Mucosa of gallbladder (tissue), 1 donor: ENCODE results near the gene OR6B2. TPM values are rescaled to one million over a fixed set of nuclear protein-coding genes. Genes with fewer than 3 reads are reported as not detected.

Experiments
- DNase-seq: peaks from one replicate; pipeline ENCODE4 v3.0.0-alpha.2; 2020; ENCODE audit warnings: low spot score
- total RNA-seq: library from RNA; stranded (reverse); gene quantifications from one replicate; pipeline ENCODE4 v1.2.1, GENCODE V29; 2021
- donor health status: DM: no; HTN: no; CAD: no.

OR6B2 gene
- total RNA-seq, 1 donor from 2014 or later, result not detected

DNA sequence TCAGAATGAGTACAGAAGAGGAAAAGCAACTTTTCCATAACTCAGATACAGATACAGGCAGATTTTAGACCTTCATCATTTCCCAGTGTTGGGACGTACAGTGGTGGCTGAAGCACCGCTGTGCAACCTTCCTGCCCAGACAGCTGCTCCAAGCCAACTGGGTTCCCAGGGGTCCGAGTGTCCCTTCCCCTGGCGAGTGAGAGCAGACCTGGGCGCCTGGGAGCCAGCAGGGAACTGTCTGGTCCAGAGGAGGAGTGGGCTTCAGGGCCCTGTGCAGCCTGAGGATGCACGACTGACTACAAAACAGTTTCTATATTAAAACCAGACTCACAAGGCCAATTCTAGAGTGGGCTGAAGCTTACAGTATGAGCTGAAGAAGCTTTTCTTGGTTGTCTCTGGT lies 11.1 kb upstream of the OR6B2 start:
- no peak for DNase-seq

DNA sequence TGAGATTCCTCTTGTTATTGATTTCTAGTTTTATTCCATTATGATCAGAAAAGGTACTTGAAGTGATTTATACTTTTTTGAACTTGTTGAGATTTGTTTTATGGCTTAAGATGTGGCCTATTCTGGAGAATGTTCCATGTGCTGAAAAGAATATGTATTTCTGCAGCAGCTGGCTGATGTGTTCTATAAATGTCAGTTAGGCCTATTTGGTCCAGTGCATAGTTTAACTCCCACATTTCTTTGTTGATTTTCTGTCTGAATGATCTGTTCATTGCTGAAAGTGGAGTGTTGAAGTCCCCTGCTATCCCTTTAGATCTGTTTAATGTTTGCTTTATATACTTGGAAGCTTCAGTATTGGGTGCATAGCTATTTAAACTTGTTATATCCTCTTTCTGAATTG lies 7.1 kb upstream of the OR6B2 start:
- DNase-seq, result no peak

DNA sequence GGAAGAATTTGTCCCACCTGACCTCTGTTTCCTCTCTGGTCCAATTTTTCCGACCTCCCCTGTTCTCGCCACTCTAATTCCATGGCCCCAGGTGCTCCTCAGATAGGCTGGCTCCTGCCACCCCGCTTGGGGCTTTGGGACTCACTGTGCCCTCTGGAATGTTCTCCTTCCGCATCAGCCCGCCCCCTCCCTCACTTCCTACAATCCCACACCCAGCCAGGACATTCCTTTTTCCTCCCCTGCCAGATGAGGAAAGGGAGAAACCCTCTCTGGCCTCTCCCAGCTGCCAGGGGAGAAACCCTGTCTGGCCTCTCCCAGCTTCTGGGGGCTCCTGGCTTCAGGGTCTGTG lies 3.1 kb upstream of the OR6B2 start:
- DNase-seq, result no peak

DNA sequence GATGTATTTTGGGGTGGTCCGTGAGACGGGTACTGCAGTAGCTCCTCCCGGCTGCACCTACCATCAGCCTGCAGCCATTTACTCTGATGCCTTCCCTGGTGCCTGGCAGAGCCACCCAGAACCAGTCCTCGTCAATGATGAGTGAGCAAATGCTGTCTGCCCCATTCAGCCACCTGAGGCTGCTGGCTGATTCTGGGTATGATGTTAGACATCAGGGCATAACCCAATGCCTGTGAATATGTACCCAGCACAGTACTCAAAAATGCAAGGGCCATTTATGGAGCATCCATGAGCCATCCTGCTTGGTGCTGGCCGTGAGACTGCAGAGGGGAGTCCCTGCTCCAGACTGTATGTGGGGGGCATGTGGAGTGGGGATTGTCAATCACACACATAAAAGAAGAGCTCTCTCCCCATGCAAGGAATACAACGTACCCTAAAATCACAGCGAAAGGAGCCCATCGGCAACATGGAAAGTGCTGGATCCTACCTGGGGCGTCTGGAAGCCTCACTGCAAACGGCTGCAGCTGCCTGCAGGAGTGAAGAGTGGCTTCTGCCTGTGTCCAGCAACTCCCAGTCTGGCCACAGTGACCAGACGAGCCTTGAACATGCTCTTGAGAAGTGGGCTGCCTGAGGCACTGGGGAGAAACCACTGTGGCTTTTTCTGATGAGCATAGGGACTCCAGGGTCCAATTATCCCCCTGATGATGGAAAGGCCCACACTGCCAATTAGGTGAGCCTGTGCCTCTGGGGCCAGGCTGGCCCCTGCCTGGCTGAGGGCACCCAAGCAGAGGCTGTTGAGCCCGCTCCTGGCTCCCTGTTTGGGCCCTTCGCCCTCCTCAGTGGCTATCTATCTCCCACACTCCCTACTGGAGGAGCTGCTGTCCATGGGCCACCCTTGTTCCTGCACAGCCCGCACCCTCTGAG lies 2.4 kb upstream of the OR6B2 start:
- DNase-seq, result no peak

DNA sequence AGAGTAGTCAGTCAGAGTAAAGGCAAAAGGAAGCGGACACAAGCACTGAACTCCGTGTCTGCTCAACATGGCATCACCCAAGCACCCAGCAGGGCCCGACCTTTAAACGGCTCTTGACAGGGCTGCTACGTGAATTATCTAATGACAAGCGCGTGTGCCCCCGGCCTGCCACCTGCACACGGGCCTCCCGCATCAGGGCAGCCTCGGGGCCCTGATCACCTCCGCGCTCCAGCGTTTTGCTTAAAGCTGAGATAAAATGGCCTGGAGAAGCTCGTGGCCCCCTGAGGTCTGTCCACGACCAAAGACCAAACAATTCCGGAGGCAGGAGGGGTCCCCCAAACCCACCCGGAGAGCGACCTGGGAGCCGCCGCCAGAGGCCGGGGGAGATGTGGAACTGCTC lies 5.5 kb downstream of the OR6B2 start:
- no peak for DNase-seq

DNA sequence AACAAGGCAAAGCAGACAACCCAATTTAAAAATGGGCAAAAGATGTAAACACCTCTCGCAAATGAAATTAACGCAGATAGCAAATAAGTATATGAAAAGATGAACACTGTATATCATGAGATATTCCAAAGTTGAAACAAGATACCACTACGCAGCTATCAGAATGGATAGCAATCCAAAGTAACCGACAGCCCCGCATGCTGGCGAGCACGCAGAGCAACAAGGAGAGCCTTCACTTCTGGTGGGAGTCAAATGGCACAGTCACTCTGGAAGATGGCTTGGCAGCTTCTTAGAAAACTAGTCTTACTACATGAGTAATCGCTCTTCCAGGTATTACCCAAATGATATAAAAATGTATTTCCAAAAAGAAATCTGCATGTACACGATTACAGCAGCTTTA lies 6.4 kb downstream of the OR6B2 start:
- DNase-seq, result no peak

DNA sequence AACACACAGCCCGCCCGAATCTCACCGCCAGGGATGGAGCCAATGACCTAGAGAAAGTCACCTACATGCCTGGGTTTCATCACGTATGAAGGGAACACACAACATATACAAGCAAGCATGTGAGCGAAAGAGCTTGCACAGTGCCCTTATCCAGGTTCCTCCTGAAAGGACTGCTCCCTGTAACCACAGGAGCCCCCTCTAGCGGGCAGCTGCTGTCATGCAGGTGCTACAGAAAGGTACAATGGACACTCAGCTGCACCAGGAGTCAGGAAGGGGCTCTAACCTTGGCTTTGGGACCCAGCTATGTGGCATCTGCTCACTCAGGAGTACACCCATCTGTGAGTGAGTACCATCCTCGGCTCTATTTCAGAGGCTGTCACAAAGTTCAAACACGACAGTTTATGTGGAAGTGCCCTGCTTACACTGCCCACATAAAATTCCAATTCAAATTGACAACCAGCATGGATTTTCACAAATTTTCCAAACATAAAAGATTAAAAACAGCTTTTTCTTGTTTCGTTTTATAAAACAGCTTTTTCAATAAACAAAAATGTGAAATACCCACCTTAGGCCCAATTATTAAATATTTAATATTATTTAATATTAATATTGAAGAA lies 8.6 kb downstream of the OR6B2 start:
- DNase-seq, result peak; percentile 50

DNA sequence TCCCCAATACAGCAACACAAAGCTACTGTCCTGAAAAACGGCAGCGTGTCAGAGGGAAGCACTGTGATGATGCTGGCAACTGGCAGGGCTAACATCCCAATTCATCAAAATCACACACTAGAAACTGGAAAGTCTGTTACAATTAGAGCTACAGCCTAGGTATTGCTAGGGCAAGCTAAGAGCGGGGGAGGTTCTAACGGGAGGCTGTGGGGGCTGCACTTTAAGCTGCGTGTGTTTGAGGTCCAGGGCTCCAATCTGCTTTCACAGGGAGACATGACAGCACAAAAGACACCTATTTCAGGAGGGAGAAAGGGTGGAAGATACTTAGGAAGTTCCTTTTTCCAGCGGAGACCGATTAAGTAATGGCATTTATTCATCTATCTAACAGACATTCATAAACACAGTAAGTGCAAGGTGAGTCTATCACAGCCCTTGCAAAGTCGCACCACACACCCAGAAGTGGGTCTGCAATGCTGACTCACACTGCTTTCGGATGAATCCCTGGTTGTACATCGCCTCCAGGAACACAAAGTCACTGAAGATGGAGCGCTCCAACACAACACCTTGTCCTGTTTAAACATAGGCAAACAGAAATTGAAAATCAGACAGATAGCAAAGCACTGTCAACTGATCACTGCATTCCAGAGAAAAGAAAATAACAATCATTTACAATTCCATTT lies 12.0 kb downstream of the OR6B2 start:
- no peak for DNase-seq

DNA sequence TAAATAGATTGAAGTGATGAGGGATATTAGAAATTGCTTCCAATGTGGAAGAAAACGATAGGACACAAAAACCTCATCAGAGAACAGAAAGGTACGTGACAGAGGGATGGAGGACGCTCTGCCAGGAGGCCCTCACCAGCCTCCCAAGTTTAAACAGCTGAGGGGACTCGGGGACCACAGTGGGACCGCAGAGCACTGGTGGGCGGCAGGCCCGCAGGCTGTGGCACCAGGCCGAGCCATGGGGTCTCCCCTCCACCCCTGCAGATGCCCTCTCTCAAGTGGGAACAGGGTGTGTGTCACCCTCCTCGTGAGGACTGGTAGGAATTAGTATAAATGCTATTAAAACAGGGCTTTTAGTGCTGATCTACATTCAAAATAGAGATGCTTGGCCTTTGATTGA lies 15.9 kb downstream of the OR6B2 start:
- no peak for DNase-seq

DNA sequence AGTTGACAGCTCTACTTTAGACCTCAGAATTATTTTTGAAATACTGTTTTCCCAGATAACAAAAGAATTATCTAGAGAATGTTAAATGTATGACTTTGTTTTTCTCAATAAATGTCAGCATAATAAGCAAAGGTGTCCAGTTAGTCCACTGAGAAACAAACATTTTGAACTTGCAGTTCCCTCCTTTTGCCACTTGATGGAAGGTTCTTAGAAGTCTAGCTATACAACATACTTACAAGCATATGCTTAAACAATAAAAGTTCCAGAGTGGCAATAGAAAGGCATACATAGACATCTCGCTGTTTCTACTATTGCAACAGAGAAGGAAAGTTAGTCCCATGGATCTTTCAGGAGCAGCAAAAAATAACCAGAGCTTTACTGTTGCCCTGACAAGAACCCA lies 16.9 kb downstream of the OR6B2 start:
- no peak for DNase-seq

DNA sequence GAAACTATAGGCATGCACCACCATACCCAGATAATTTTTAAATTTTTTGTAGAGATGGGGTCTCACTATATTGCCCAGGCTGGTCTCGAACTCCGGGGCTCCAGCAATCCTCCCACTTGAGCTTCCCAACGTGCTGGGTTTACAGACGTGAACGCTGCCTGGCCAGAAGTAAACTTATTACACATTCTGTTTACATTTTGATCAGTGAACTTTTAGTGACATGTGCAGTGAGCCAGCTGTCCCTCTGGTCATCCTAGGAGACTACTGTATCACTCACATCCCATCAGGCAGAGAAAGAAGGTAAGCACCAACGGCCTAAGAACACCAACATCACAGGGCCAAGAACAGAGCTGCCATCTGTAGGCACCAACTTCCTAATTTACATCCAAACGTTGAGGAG lies 27.2 kb downstream of the OR6B2 start:
- DNase-seq, result no peak

DNA sequence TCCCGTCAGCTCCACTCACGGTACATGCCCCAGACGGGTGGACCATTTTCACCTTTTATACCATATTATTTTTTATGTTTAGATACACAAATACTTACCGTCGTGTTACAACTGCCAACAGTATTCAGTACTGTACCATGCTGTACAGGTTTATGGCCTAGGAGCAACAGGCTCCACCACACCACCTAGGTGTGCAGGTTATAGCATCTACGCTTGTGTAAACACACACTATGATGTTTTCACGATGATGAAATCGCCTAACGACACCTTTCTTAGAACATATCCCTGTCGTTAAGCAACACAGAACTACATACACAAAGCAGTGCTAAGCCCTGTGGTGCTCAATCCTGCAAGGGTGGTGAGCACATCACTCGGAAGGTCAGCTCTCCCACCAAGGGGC lies 29.6 kb downstream of the OR6B2 start:
- DNase-seq, result no peak

DNA sequence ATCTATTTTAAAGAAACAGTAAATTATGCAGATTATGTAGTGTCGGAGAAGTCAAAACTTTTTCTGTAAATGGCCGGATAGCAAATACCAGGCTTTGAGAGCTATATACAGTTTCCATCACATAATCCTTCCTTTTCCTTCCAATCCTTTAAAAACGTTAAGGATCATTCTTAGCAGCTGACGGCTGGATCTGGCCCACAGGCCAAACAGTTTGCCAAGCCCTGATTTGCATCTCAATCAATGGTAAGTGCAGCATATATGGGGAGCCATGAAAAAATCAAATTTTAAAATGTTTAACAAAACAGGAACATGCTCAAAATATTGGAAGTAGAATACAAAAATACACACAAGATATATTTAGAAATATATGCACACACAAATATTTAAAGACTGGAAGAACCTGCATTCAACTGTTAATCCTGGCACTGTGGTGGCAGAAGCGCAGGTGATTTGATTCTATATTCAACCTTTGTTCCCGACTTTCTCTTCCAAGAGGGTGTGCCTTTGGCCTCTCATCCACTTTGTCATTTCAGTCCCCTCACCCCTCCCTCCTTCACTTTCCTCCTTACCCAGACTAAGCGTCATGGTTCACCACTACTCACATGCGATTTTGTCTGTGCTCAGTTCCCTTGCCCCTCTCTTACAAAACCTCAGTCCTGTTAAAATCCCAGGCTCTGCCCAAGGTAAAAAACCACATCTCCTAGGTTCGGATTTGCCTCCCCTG lies 32.4 kb downstream of the OR6B2 start:
- no peak for DNase-seq

DNA sequence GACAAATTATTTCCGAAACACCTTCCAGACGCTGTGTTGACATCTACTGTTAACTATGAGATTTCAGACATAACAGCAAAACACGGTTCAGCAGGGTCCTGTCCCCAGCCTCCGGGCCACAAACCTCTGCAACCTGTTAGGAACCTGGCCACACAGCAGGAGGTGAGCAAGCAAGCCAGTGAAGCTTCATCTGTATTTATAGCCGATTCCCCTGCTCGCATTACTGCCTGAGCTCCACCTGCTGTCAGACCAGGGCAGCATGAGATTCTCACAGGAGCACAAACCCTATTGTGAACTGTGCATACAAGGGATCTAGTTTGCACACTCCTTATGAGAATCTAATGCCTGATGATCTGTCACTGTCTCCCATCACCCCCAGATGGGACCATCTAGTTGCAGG lies 36.1 kb downstream of the OR6B2 start:
- no peak for DNase-seq

DNA sequence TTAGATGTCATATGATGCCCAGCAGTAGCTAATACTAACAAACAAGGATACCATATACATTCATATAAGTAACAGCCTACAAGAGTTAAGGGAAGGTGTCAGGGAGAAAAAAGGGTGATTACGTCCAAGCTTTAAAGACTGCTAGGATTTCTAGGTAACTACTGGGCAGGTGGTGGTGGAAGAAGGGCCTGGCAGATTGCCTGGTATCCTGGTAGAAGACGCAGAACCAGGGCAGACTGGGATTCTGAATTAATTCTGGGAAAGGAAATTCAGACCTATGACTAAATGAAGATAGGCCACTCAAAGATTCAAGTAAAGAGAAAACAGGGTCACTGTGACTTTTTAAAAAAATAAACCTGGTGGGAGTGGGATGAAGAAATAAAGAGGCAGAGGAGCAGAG lies 36.9 kb downstream of the OR6B2 start:
- DNase-seq, result no peak

DNA sequence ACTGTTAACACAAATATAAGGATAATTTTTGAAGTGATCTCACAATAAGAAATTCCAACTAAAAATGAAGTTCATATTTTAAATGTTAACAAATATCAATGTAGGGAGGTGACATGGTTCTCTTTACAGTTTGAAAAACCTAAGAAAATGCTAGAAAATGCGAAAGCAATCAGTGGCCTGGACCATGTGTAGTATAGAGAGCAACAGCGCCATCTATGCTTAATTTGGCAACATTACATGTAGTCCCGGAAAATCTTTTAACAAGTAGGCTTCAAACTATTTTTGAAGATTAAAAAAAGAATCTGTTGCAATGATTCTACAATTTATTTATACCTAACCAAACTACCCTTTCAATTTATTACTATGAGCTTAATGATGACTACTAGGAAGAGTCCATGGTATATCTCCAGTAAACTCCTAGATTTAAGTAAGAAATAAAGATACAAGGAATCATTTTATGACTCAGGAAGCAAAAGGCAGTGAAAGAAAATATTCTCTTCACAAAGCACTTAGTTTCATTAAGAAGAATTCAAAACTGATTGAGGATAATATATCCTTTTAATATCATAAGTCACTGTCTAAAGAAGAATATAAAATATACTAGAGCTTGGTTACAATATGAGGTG lies 38.4 kb downstream of the OR6B2 start:
- DNase-seq, result no peak

DNA sequence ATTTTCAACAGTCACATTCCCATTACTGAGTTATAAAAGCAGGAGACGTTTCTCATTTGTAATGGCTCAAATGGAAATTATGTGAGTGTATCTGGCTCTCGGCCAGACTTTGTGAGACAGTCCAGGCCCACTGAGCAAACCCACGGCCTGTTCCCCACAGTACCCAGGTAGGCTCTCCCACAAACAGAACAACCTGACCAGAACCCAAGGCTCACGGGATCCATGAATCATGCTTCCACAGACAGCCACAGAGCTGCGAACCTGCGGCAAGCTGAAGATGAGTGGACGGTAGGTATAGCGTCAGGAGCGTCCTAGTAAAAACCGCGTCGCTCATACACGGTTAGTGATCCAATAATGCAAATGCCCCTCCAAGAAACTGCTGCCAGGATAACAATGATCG lies 39.3 kb downstream of the OR6B2 start:
- no peak for DNase-seq

DNA sequence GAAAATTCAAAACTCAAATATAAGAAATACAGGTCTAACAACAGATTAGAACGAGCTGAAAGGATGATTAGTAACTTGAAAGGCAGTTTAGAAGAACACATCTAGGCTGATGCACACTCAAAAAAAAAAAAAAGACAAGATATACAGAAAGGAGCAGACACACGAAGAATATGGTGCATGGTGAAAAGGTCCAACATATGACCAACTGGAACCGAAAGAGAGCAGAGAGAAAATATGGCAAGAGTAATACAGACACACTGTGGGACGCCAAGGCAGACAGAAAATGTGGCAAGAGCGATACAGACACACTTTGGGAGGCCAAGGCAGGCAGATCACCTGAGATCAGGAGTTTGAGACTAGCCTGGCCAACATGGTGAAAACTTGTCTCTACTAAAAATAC lies 44.9 kb downstream of the OR6B2 start:
- DNase-seq, result no peak

DNA sequence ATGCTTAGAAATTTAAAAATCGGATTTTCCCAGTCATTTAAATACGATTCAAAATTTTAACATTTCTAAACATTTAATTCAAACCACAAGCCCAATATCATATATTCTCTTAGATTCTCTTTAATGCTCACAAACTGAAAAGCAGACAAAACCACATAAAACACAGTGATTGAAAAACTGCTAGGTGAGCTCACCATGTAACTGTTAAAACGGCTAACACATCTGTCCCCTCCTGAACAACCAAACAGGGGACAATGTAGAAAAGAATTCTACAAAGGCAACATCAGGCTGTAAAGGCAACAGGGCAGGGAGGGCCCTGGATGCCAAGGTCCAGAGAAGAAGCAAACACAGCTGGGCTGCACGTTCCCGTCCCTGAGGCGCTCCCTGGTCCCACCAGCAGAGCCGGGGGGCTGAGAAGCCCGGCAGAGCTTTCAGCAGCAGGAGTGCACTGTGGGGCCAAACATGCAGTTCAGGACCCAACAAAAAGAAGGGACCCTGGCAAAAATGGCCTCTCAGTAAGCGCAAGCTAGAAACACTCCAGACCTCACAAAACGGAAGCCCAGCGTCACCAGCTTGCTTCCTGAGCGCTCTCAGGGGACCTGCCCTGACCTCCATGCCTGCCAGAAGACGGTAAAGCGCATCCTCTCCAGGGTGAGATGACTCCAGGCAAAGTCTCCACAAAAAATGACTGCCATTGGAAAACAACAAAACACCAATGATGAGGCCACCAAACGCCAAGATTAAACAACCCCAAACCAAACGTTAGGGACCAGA lies 45.6 kb downstream of the OR6B2 start:
- DNase-seq, result no peak

DNA sequence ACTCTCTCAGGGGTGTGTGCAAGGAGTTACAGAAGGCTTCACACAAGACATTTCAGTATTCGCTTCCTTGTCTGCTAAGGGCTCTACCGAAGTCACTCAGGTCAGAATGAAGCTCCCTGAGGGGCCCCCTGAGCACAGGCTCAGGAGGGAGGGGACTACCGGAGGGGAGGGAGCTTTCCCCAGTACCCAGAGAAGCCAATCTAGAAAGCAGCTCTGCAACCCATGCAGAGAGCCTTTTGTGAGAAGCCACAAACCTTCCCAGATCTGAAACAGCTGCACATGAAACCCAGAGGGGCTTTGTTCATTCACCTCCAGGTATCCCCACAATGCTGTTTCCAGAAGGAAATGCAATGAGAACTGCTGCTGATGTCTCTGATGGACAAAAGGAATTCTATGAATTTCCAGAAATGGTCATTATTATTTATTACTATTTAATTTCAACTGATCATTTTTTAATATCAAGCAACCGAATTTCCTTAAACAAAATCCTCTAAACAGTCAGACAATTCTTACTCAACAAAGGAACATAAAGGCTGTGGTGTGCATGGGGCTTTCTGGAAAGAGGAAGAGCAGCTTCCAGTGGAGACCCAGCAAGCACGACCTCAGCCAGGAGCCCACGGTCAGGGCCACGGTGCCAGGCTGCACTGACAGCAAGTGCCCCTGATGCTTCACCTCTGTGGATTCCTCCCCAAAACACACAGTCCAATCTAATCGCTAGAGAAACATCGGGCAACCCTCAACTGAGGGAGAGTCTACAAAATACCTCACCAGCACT lies 47.0 kb downstream of the OR6B2 start:
- DNase-seq, result no peak
